Measurements from ENCODE around the gene HNF1A. TPM values are rescaled to one million over a fixed set of nuclear protein-coding genes. Genes with fewer than 3 reads are reported as not detected.
A peak's percentile ranks its signal among the peaks of the same experiment; 100 is the strongest.

HNF1A gene
- total RNA-seq, 1 donor from 2014 or later = 15.1 TPM

DNA sequence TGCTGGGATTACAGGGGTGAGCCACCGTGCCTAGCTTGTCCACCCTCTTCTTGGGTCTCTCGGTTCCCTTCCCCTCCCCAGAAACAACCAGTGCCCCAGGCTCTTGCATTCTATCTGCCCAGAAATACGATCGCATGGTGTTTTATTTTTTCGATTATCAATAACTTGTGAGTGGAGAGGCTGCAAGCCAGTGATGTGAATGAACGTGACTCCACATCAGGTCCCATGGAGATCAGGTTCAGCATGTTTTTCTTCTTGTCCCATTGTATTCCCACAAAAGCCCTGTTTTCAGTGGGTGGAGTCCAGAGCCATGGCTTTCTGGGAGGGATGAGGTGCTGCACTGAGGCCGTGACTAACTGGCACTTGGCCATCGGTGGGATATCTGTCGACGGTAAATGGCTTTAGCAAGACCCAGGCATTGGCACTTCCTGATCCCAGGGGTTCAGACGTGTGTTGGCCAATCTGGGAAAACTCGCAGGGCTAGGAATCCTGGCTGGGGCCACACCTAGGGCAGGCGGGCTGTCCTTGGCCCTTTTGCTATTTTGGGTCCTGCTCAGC lies 12.7 kb upstream of the HNF1A start:
- TF ChIP-seq CTCF (IDR thresholded peaks at IDR 0.05; ENCODE audit: unreplicated experiment) = no peak
- peaks cover 28% of the 10 kb centered on the region for H3K36me3 Mint-ChIP-seq (ENCODE audit: insufficient read depth)
- H3K4me1 Mint-ChIP-seq (ENCODE audit: low read depth) = peaks cover 3% of the 10 kb centered on the region
- H3K27ac Mint-ChIP-seq = peak overlapping the region; percentile 78
- H3K4me3 Mint-ChIP-seq (ENCODE audit: low read depth) = no peak overlapping the region
- peaks cover 13% of the 10 kb centered on the region for H3K9me3 Mint-ChIP-seq (ENCODE audit: low read depth)
- DNase-seq (ENCODE audit: low spot score, unreplicated experiment) = no peak
- no peaks in the 10 kb centered on the region for H3K27me3 Mint-ChIP-seq

DNA sequence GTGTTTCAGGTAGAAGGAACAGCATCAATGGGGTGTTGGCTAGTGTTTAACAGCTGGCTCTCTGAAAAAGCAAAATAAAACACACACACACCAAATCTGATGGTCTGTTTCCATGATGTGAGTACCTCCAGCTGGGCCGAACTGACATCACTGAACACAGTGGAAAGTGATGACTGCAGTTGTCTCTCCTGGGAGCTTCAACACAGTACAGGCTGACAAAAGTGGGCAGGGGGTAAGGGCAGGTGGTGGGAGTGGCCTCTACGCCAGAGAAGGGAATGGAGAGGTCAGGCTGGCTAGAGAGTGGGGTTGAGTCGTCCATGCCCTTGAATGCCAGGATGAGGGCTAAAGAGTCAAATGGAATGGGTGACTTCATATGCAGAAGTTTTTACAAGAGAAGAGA lies 8.0 kb upstream of the HNF1A start:
- no peak for DNase-seq (ENCODE audit: low spot score, unreplicated experiment)
- no peak for TF ChIP-seq CTCF (IDR thresholded peaks at IDR 0.05; ENCODE audit: unreplicated experiment)
- H3K4me1 Mint-ChIP-seq (ENCODE audit: low read depth) = peaks cover 26% of the 10 kb centered on the region
- H3K36me3 Mint-ChIP-seq (ENCODE audit: insufficient read depth) = peaks cover 57% of the 10 kb centered on the region
- no peak overlapping the region for H3K27ac Mint-ChIP-seq
- H3K9me3 Mint-ChIP-seq (ENCODE audit: low read depth) = peaks cover 9% of the 10 kb centered on the region
- H3K27me3 Mint-ChIP-seq = no peaks in the 10 kb centered on the region
- no peak overlapping the region for H3K4me3 Mint-ChIP-seq (ENCODE audit: low read depth)

- Mint-ChIP-seq H3K4me3 (ENCODE audit: low read depth) (no peak overlapping the region), H3K9me3 (ENCODE audit: low read depth) (peaks cover 4% of the 10 kb centered on the region), H3K27ac (peak overlapping the region; percentile 46), H3K27me3 (no peaks in the 10 kb centered on the region), H3K36me3 (ENCODE audit: insufficient read depth) (peaks cover 56% of the 10 kb centered on the region), H3K4me1 (ENCODE audit: low read depth) (peaks cover 30% of the 10 kb centered on the region)
- peak; percentile 61 for TF ChIP-seq CTCF (IDR thresholded peaks at IDR 0.05; ENCODE audit: unreplicated experiment)
- no peak for DNase-seq (ENCODE audit: low spot score, unreplicated experiment)
These were observed 6.8 kb upstream of the HNF1A start for GRCh38 chr12:120971299-120972180.

- Mint-ChIP-seq H3K4me3 (ENCODE audit: low read depth) (peak overlapping the region; percentile 20), H3K4me1 (ENCODE audit: low read depth) (peaks cover 39% of the 10 kb centered on the region), H3K36me3 (ENCODE audit: insufficient read depth) (peaks cover 48% of the 10 kb centered on the region), H3K27ac (peak overlapping the region; percentile 94), H3K9me3 (ENCODE audit: low read depth) (peaks cover 4% of the 10 kb centered on the region), H3K27me3 (no peaks in the 10 kb centered on the region)
- DNase-seq (ENCODE audit: low spot score, unreplicated experiment) = no peak
- no peak for TF ChIP-seq CTCF (IDR thresholded peaks at IDR 0.05; ENCODE audit: unreplicated experiment)
These were observed 5.3 kb upstream of the HNF1A start for GRCh38 chr12:120972870-120973543.

- peak overlapping the region; percentile 98 for H3K27ac Mint-ChIP-seq
- DNase-seq (ENCODE audit: low spot score, unreplicated experiment) = no peak
- H3K4me3 Mint-ChIP-seq (ENCODE audit: low read depth) = peak overlapping the region; percentile 91
- H3K9me3 Mint-ChIP-seq (ENCODE audit: low read depth) = no peaks in the 10 kb centered on the region
- H3K27me3 Mint-ChIP-seq = no peaks in the 10 kb centered on the region
- no peak for TF ChIP-seq CTCF (IDR thresholded peaks at IDR 0.05; ENCODE audit: unreplicated experiment)
- peaks cover 18% of the 10 kb centered on the region for H3K36me3 Mint-ChIP-seq (ENCODE audit: insufficient read depth)
- H3K4me1 Mint-ChIP-seq (ENCODE audit: low read depth) = peaks cover 49% of the 10 kb centered on the region
These were observed 630 bp upstream of the HNF1A start for GRCh38 chr12:120977531-120978295.
